WTC11 (cell line): Measurements from ENCODE around the gene C3orf85. TPM values are rescaled to one million over a fixed set of nuclear protein-coding genes. Genes with fewer than 3 reads are reported as not detected.

Source experiments
- ATAC-seq: fragments of 200-7000 bp; cut with Tn5 transposase; 2 replicates; pipeline ENCODE4 v1.10.0; 2021; ENCODE audit warnings: mild to moderate bottlenecking, moderate library complexity
- CTCF ChIA-PET: fragments of 300-600 bp; sonication (Branson Sonifier 250); formaldehyde crosslinking; loops from one replicate; lab custom pipeline; 2021; ENCODE audit warnings: antibody characterized with exemption; lab: Charles Lee
- POLR2A ChIA-PET: fragments of 350-600 bp; sonication (Branson Sonifier 250); formaldehyde crosslinking; loops from one replicate; lab custom pipeline; 2021; ENCODE audit warnings: antibody characterized with exemption; lab: Charles Lee
- DNase-seq: peaks from one replicate; pipeline ENCODE4 v3.0.0; 2021; ENCODE audit warnings: low spot score
- H3K27ac Mint-ChIP-seq: 2 replicates; pipeline ENCODE4 v1.8.0; 2021; ENCODE audit warnings: mixed read lengths
- H3K27me3 Mint-ChIP-seq: 2 replicates; pipeline ENCODE4 v1.8.0; 2021; ENCODE audit warnings: low read depth, mild to moderate bottlenecking, moderate library complexity, mixed read lengths
- H3K36me3 Mint-ChIP-seq: 2 replicates; pipeline ENCODE4 v1.8.0; 2021; ENCODE audit warnings: mixed read lengths
- H3K4me1 Mint-ChIP-seq: 2 replicates; pipeline ENCODE4 v1.8.0; 2022; ENCODE audit warnings: mixed read lengths
- H3K4me3 Mint-ChIP-seq: 2 replicates; pipeline ENCODE4 v1.8.0; 2021; ENCODE audit warnings: mild to moderate bottlenecking, moderate library complexity, mixed read lengths
- H3K9me3 Mint-ChIP-seq: 2 replicates; pipeline ENCODE4 v1.8.0; 2021; ENCODE audit warnings: mixed read lengths
- ELF4 ChIP-seq: sonication (generic); formaldehyde crosslinking; IDR thresholded peaks from 2 replicates; pipeline ENCODE4 v1.8.1; 2022; ENCODE audit warnings: low read depth, mild to moderate bottlenecking, moderate library complexity, missing genetic modification reagents
- FOXJ3 ChIP-seq: sonication (generic); formaldehyde crosslinking; IDR thresholded peaks from 2 replicates; pipeline ENCODE4 v1.9.0; 2021; ENCODE audit warnings: missing genetic modification reagents, mild to moderate bottlenecking, borderline replicate concordance
- GRHL2 ChIP-seq: fragments of 250-450 bp; sonication (Bioruptor Pico); IDR thresholded peaks from 2 replicates; pipeline ENCODE4 v1.8.0; 2022; ENCODE audit warnings: mild to moderate bottlenecking, moderate library complexity; ENCODE audit not compliant: insufficient replicate concordance, severe bottlenecking
- JAZF1 ChIP-seq: fragments of 250-450 bp; sonication (Bioruptor Pico); IDR thresholded peaks from 2 replicates; pipeline ENCODE4 v1.9.0; 2021; ENCODE audit warnings: moderate library complexity, mild to moderate bottlenecking, inconsistent platforms
- JUN ChIP-seq: sonication (generic); formaldehyde crosslinking; IDR thresholded peaks from 2 replicates; pipeline ENCODE4 v1.8.0; 2023; ENCODE audit warnings: mild to moderate bottlenecking, missing genetic modification reagents
- NFATC4 ChIP-seq: fragments of 250-450 bp; sonication (Bioruptor Pico); IDR thresholded peaks from 2 replicates; pipeline ENCODE4 v1.9.0; 2021; ENCODE audit warnings: mild to moderate bottlenecking
- NFE2L1 ChIP-seq: sonication (generic); formaldehyde crosslinking; IDR thresholded peaks from 2 replicates; pipeline ENCODE4 v1.8.1; 2023; ENCODE audit warnings: missing genetic modification reagents
- NFYB ChIP-seq: sonication (generic); formaldehyde crosslinking; conservative IDR thresholded peaks from 2 replicates; pipeline ENCODE4 v1.8.0; 2022; ENCODE audit warnings: low read depth, missing genetic modification reagents
- NR2C2 ChIP-seq: sonication (generic); formaldehyde crosslinking; IDR thresholded peaks from 2 replicates; pipeline ENCODE4 v1.8.0; 2022; ENCODE audit warnings: mild to moderate bottlenecking, missing genetic modification reagents
- PRRX2 ChIP-seq: fragments of 250-450 bp; sonication (Bioruptor Pico); IDR thresholded peaks from 2 replicates; pipeline ENCODE4 v1.8.0; 2021; ENCODE audit warnings: mild to moderate bottlenecking
- TCF7 ChIP-seq: sonication (generic); formaldehyde crosslinking; IDR thresholded peaks from 2 replicates; pipeline ENCODE4 v1.8.0; 2022; ENCODE audit warnings: mild to moderate bottlenecking, low read depth, missing genetic modification reagents, moderate library complexity
- ZNF671 ChIP-seq: fragments of 250-450 bp; sonication (Bioruptor Pico); IDR thresholded peaks from 2 replicates; pipeline ENCODE4 v1.8.0; 2021; ENCODE audit warnings: mild to moderate bottlenecking
- total RNA-seq: library from RNA; stranded (reverse); gene quantifications from 3 replicates; pipeline ENCODE4 v1.2.3, GENCODE V29; 2021
- TF ChIP-seq, protein P1 (sequence below): sonication (generic); formaldehyde crosslinking; conservative IDR thresholded peaks from 2 replicates; pipeline ENCODE4 v1.8.1; 2022; ENCODE audit warnings: mild to moderate bottlenecking, missing genetic modification reagents
- TF ChIP-seq, protein P2 (sequence below): sonication (generic); formaldehyde crosslinking; IDR thresholded peaks from 2 replicates; pipeline ENCODE4 v1.8.0; 2023; ENCODE audit warnings: missing genetic modification reagents, mild to moderate bottlenecking, borderline replicate concordance
- TF ChIP-seq, protein P3 (sequence below): sonication (generic); formaldehyde crosslinking; IDR thresholded peaks from 2 replicates; pipeline ENCODE4 v1.8.1; 2023; ENCODE audit warnings: mild to moderate bottlenecking, missing genetic modification reagents, moderate library complexity
- TF ChIP-seq, protein P4 (sequence below): sonication (generic); formaldehyde crosslinking; IDR thresholded peaks from 2 replicates; pipeline ENCODE4 v1.8.0; 2022; ENCODE audit warnings: mild to moderate bottlenecking, missing genetic modification reagents
- TF ChIP-seq, protein P5 (sequence below): sonication (generic); formaldehyde crosslinking; IDR thresholded peaks from 2 replicates; pipeline ENCODE4 v1.8.0; 2022; ENCODE audit warnings: mild to moderate bottlenecking, missing genetic modification reagents
- TF ChIP-seq, protein P6 (sequence below): sonication (generic); formaldehyde crosslinking; IDR thresholded peaks from 2 replicates; pipeline ENCODE4 v1.8.1; 2023; ENCODE audit warnings: mild to moderate bottlenecking, missing genetic modification reagents
- TF ChIP-seq, protein P7 (sequence below): fragments of 250-450 bp; sonication (Bioruptor Pico); IDR thresholded peaks from 2 replicates; pipeline ENCODE4 v2.1.2; 2022; ENCODE audit warnings: mild to moderate bottlenecking, moderate library complexity

The C3orf85 gene
- total RNA-seq, 1 experiment from 2014 or later, result not detected

DNA sequence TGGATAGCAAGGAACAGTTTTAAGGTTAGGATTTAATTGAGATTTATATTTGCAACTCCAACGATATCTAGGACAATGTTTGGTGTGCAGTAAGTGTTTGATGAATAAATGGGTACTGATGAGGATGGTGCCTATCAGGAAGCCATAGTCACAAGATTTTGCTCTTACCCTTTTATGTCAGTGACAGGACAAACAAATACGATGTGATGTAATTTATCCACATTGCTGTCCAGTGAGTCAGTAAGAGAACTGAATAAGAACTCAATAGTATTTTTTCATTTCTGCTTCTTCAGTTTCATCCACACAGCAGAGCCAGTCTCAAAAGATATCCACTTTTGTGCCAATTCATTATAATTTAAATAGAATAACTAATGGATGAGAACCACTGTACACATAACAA is 18.5 kb downstream of the C3orf85 start:
- H3K27ac Mint-ChIP-seq, result no peak overlapping the region
- no peaks in the 10 kb centered on the region for H3K27me3 Mint-ChIP-seq
- peaks cover 13% of the 10 kb centered on the region for H3K9me3 Mint-ChIP-seq
- POLR2A ChIA-PET, result no interaction called here
- H3K36me3 Mint-ChIP-seq, result peaks cover 5% of the 10 kb centered on the region
- TF ChIP-seq NFYB (CRISPR knock-in tag) (no peak), JUN (CRISPR knock-in tag) (no peak), PRRX2 (CRISPR knock-in tag) (no peak), NR2C2 (no peak), GRHL2 (CRISPR knock-in tag) (no peak), ELF4 (no peak), FOXJ3 (no peak)
- TF ChIP-seq, protein P1, sequence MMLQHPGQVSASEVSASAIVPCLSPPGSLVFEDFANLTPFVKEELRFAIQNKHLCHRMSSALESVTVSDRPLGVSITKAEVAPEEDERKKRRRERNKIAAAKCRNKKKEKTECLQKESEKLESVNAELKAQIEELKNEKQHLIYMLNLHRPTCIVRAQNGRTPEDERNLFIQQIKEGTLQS (CRISPR knock-in tag), result no peak
- TF ChIP-seq, all 79 proteins: peak for 0
- CTCF ChIA-PET, result no interaction called here
- ATAC-seq (no peak), DNase-seq (no peak)
- Mint-ChIP-seq H3K4me3 (no peak overlapping the region), H3K4me1 (no peaks in the 10 kb centered on the region)

DNA sequence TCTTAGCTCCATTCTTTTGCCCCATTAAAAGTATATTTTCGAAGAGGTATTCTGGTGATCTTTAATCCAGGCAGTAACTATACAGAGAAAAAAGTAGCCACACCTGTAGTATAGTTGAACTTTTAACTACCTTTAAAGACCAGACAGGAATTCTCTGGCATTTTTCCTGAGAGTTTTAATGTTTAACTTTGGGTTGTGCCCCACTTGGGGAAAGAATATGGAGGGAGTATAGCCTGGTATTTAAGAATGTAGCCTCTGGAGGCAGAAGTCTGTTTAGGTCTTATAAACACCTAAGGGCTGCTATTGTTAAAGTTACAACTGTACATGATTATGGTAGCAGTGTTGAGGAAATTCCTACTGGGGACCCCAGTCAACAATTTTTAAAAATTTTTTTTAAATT is 19.3 kb downstream of the C3orf85 start:
- ATAC-seq (peak; percentile 67), DNase-seq (no peak)
- Mint-ChIP-seq H3K4me3 (no peak overlapping the region), H3K4me1 (no peaks in the 10 kb centered on the region), H3K9me3 (peaks cover 16% of the 10 kb centered on the region), H3K27me3 (no peaks in the 10 kb centered on the region), H3K27ac (no peak overlapping the region), H3K36me3 (peaks cover 5% of the 10 kb centered on the region)
- CTCF ChIA-PET, result no interaction called here
- TF ChIP-seq NR2C2 (no peak), JAZF1 (CRISPR knock-in tag) (no peak), TCF7 (CRISPR knock-in tag) (no peak), ZNF671 (CRISPR knock-in tag) (no peak), NFE2L1 (CRISPR knock-in tag) (no peak), NFATC4 (no peak), GRHL2 (CRISPR knock-in tag) (no peak)
- TF ChIP-seq, protein P2, sequence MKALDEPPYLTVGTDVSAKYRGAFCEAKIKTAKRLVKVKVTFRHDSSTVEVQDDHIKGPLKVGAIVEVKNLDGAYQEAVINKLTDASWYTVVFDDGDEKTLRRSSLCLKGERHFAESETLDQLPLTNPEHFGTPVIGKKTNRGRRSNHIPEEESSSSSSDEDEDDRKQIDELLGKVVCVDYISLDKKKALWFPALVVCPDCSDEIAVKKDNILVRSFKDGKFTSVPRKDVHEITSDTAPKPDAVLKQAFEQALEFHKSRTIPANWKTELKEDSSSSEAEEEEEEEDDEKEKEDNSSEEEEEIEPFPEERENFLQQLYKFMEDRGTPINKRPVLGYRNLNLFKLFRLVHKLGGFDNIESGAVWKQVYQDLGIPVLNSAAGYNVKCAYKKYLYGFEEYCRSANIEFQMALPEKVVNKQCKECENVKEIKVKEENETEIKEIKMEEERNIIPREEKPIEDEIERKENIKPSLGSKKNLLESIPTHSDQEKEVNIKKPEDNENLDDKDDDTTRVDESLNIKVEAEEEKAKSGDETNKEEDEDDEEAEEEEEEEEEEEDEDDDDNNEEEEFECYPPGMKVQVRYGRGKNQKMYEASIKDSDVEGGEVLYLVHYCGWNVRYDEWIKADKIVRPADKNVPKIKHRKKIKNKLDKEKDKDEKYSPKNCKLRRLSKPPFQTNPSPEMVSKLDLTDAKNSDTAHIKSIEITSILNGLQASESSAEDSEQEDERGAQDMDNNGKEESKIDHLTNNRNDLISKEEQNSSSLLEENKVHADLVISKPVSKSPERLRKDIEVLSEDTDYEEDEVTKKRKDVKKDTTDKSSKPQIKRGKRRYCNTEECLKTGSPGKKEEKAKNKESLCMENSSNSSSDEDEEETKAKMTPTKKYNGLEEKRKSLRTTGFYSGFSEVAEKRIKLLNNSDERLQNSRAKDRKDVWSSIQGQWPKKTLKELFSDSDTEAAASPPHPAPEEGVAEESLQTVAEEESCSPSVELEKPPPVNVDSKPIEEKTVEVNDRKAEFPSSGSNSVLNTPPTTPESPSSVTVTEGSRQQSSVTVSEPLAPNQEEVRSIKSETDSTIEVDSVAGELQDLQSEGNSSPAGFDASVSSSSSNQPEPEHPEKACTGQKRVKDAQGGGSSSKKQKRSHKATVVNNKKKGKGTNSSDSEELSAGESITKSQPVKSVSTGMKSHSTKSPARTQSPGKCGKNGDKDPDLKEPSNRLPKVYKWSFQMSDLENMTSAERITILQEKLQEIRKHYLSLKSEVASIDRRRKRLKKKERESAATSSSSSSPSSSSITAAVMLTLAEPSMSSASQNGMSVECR, result no peak
- TF ChIP-seq, protein P3, sequence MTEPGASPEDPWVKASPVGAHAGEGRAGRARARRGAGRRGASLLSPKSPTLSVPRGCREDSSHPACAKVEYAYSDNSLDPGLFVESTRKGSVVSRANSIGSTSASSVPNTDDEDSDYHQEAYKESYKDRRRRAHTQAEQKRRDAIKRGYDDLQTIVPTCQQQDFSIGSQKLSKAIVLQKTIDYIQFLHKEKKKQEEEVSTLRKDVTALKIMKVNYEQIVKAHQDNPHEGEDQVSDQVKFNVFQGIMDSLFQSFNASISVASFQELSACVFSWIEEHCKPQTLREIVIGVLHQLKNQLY (CRISPR knock-in tag), result no peak
- TF ChIP-seq, protein P4, sequence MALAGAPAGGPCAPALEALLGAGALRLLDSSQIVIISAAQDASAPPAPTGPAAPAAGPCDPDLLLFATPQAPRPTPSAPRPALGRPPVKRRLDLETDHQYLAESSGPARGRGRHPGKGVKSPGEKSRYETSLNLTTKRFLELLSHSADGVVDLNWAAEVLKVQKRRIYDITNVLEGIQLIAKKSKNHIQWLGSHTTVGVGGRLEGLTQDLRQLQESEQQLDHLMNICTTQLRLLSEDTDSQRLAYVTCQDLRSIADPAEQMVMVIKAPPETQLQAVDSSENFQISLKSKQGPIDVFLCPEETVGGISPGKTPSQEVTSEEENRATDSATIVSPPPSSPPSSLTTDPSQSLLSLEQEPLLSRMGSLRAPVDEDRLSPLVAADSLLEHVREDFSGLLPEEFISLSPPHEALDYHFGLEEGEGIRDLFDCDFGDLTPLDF, result no peak
- TF ChIP-seq, protein P5, sequence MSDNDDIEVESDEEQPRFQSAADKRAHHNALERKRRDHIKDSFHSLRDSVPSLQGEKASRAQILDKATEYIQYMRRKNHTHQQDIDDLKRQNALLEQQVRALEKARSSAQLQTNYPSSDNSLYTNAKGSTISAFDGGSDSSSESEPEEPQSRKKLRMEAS (CRISPR knock-in tag), result no peak
- TF ChIP-seq, protein P6, sequence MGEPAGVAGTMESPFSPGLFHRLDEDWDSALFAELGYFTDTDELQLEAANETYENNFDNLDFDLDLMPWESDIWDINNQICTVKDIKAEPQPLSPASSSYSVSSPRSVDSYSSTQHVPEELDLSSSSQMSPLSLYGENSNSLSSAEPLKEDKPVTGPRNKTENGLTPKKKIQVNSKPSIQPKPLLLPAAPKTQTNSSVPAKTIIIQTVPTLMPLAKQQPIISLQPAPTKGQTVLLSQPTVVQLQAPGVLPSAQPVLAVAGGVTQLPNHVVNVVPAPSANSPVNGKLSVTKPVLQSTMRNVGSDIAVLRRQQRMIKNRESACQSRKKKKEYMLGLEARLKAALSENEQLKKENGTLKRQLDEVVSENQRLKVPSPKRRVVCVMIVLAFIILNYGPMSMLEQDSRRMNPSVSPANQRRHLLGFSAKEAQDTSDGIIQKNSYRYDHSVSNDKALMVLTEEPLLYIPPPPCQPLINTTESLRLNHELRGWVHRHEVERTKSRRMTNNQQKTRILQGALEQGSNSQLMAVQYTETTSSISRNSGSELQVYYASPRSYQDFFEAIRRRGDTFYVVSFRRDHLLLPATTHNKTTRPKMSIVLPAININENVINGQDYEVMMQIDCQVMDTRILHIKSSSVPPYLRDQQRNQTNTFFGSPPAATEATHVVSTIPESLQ, result no peak
- TF ChIP-seq, protein P7, sequence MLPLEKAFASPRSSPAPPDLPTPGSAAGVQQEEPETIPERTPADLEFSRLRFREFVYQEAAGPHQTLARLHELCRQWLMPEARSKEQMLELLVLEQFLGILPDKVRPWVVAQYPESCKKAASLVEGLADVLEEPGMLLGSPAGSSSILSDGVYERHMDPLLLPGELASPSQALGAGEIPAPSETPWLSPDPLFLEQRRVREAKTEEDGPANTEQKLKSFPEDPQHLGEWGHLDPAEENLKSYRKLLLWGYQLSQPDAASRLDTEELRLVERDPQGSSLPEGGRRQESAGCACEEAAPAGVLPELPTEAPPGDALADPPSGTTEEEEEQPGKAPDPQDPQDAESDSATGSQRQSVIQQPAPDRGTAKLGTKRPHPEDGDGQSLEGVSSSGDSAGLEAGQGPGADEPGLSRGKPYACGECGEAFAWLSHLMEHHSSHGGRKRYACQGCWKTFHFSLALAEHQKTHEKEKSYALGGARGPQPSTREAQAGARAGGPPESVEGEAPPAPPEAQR (CRISPR knock-in tag), result no peak
- POLR2A ChIA-PET, result no interaction called here
